Skin of body (tissue), 2 donors: ENCODE measurements around the gene FKBP14. TPM values are rescaled to one million over a fixed set of nuclear protein-coding genes. Genes with fewer than 3 reads are reported as not detected.
"Not testable (repeated sequence)": the region's sequence is repeated elsewhere in the genome, so short reads cannot be mapped to it uniquely, and the experiment has no call there.

Experiments
- DNase-seq: peaks from one replicate; lab custom pipeline; 2025; lab: John Stamatoyannopoulos, UW
- total RNA-seq: library from RNA; depleted of rRNA; stranded (reverse); fragments of >200 nt; gene quantifications from one replicate; pipeline ENCODE4 v1.2.3, GENCODE V29; 2014

Gene FKBP14
- 30.4 TPM for total RNA-seq

GRCh38 chr7:30026229-30027064, at the start of gene FKBP14:
Gene FKBP14 (minus strand): TSS chr7:30026702. CDS start chr7:30026508, 194 bp downstream.
- peak; percentile 100 for DNase-seq

GRCh38 chr7:30074422-30075030, 48.0 kb upstream of the FKBP14 start:
- DNase-seq = no peak

- DNase-seq = no peak
Measured at GRCh38 chr7:30072735-30073134, 46.2 kb upstream of the FKBP14 start.

- no peak for DNase-seq
Measured at GRCh38 chr7:30070052-30070451, 43.5 kb upstream of the FKBP14 start.

GRCh38 chr7:30069096-30069867, 42.8 kb upstream of the FKBP14 start:
- no peak for DNase-seq

GRCh38 chr7:30068117-30068516, 41.6 kb upstream of the FKBP14 start:
- peak; percentile 88 for DNase-seq

- no peak for DNase-seq
Measured at GRCh38 chr7:30066687-30067086, 40.2 kb upstream of the FKBP14 start.

- DNase-seq = no peak
Measured at GRCh38 chr7:30065746-30066145, 39.2 kb upstream of the FKBP14 start.

GRCh38 chr7:30062587-30062986, 36.1 kb upstream of the FKBP14 start:
- peak; percentile 32 for DNase-seq

GRCh38 chr7:30061786-30062185, 35.3 kb upstream of the FKBP14 start:
- DNase-seq = not testable (repeated sequence)

GRCh38 chr7:30057741-30058140, 31.2 kb upstream of the FKBP14 start:
- DNase-seq = no peak

- DNase-seq = no peak
Measured at GRCh38 chr7:30053068-30053467, 26.6 kb upstream of the FKBP14 start.

GRCh38 chr7:30049173-30049572, 22.7 kb upstream of the FKBP14 start:
- no peak for DNase-seq

GRCh38 chr7:30048582-30048981, 22.1 kb upstream of the FKBP14 start:
- no peak for DNase-seq

- DNase-seq = no peak
Measured at GRCh38 chr7:30047124-30047523, 20.6 kb upstream of the FKBP14 start.

GRCh38 chr7:30046127-30046770, 19.7 kb upstream of the FKBP14 start:
- DNase-seq = no peak

- no peak for DNase-seq
Measured at GRCh38 chr7:30041526-30042269, 15.2 kb upstream of the FKBP14 start.

GRCh38 chr7:30040938-30041337, 14.4 kb upstream of the FKBP14 start:
- DNase-seq = no peak

GRCh38 chr7:30038196-30038980, 11.9 kb upstream of the FKBP14 start:
- peak; percentile 37 for DNase-seq

- no peak for DNase-seq
Measured at GRCh38 chr7:30036220-30036619, 9.7 kb upstream of the FKBP14 start.
